H9 (cell line): ENCODE data around the gene RAET1L. TPM values are rescaled to one million over a fixed set of nuclear protein-coding genes. Genes with fewer than 3 reads are reported as not detected.
"Not testable (repeated sequence)": the region's sequence is repeated elsewhere in the genome, so short reads cannot be mapped to it uniquely, and the experiment has no call there.

Experiments
- DNase-seq: peaks from one replicate; pipeline ENCODE4 v3.0.0-alpha.2; 2017
- H2AFZ ChIP-seq: one replicate; pipeline ENCODE4 v1.6.1; 2013; ENCODE audit warnings: mild to moderate bottlenecking, low read length, control low read depth, moderate library complexity
- H2AK5ac ChIP-seq: 2 replicates; pipeline ENCODE4 v1.6.1; 2013; ENCODE audit warnings: low read length, control low read depth, mixed read lengths; ENCODE audit not compliant: insufficient read length
- H2BK120ac ChIP-seq: one replicate; pipeline ENCODE4 v1.6.1; 2013; ENCODE audit warnings: low read depth, mild to moderate bottlenecking, low read length, control low read depth, inconsistent platforms; ENCODE audit not compliant: poor library complexity, severe bottlenecking
- H2BK12ac ChIP-seq: 2 replicates; pipeline ENCODE4 v1.6.1; 2013; ENCODE audit warnings: low read length, control low read depth, mixed read lengths, low read depth; ENCODE audit not compliant: insufficient read length
- H2BK15ac ChIP-seq: 2 replicates; pipeline ENCODE4 v1.6.1; 2013; ENCODE audit warnings: low read depth, low read length, control low read depth
- H2BK20ac ChIP-seq: one replicate; pipeline ENCODE4 v1.6.1; 2013; ENCODE audit warnings: low read depth, mild to moderate bottlenecking, low read length, control low read depth, inconsistent platforms; ENCODE audit not compliant: poor library complexity, severe bottlenecking
- H2BK5ac ChIP-seq: 2 replicates; pipeline ENCODE4 v1.6.1; 2013; ENCODE audit warnings: low read length, control low read depth, mixed read lengths; ENCODE audit not compliant: insufficient read length
- H3K14ac ChIP-seq: 2 replicates; pipeline ENCODE4 v1.6.1; 2013; ENCODE audit warnings: low read length, control low read depth; ENCODE audit not compliant: insufficient read depth
- H3K18ac ChIP-seq: 2 replicates; pipeline ENCODE4 v1.6.1; 2013; ENCODE audit warnings: low read depth, mild to moderate bottlenecking, mixed read lengths, low read length, control low read depth; ENCODE audit not compliant: insufficient read length
- H3K23ac ChIP-seq: 2 replicates; pipeline ENCODE4 v1.6.1; 2013; ENCODE audit warnings: low read length, control low read depth, mixed read lengths, low read depth; ENCODE audit not compliant: insufficient read length
- H3K23me2 ChIP-seq: 2 replicates; pipeline ENCODE4 v1.6.1; 2013; ENCODE audit warnings: low read depth, mild to moderate bottlenecking, mixed read lengths, low read length, control low read depth; ENCODE audit not compliant: insufficient read length, poor library complexity, severe bottlenecking
- H3K27ac ChIP-seq: 2 replicates; pipeline ENCODE4 v1.5.1; 2013; ENCODE audit warnings: low read length, control low read depth, mixed read lengths, low read depth; ENCODE audit not compliant: insufficient read length
- H3K27me3 ChIP-seq: 2 replicates; pipeline ENCODE4 v1.6.1; 2013; ENCODE audit warnings: low read length, control low read depth, inconsistent platforms; ENCODE audit not compliant: insufficient read depth
- H3K4ac ChIP-seq: 2 replicates; pipeline ENCODE4 v1.6.1; 2013; ENCODE audit warnings: low read depth, mild to moderate bottlenecking, control low read depth, inconsistent platforms, low read length, moderate library complexity
- H3K4me1 ChIP-seq: 2 replicates; pipeline ENCODE4 v1.6.1; 2013; ENCODE audit warnings: low read length, control low read depth, inconsistent platforms; ENCODE audit not compliant: insufficient read depth
- H3K4me2 ChIP-seq: 2 replicates; pipeline ENCODE4 v1.6.1; 2013; ENCODE audit warnings: low read length, control low read depth, mixed read lengths; ENCODE audit not compliant: insufficient read length, insufficient read depth
- H3K56ac ChIP-seq: 2 replicates; pipeline ENCODE4 v1.6.1; 2013; ENCODE audit warnings: low read depth, mild to moderate bottlenecking, mixed read lengths, low read length, control low read depth; ENCODE audit not compliant: insufficient read length
- H3K79me1 ChIP-seq: 2 replicates; pipeline ENCODE4 v1.6.1; 2013; ENCODE audit warnings: low read depth, mild to moderate bottlenecking, moderate library complexity, low read length, control low read depth, inconsistent platforms; ENCODE audit not compliant: insufficient read depth, poor library complexity, severe bottlenecking
- H3K79me2 ChIP-seq: 2 replicates; pipeline ENCODE4 v1.6.1; 2013; ENCODE audit warnings: low read length, control low read depth, inconsistent platforms; ENCODE audit not compliant: insufficient read depth
- H3K9ac ChIP-seq: 2 replicates; pipeline ENCODE4 v1.6.1; 2013; ENCODE audit warnings: low read length, control low read depth, mixed read lengths; ENCODE audit not compliant: insufficient read length; ENCODE audit errors: extremely low read depth
- H3K9me3 ChIP-seq: one replicate; pipeline ENCODE4 v1.6.1; 2013; ENCODE audit warnings: low read depth, low read length, inconsistent platforms; ENCODE audit not compliant: control insufficient read depth
- H3T11ph ChIP-seq: one replicate; pipeline ENCODE4 v1.6.1; 2013; ENCODE audit warnings: mild to moderate bottlenecking, low read length, control low read depth, inconsistent platforms
- H4K20me1 ChIP-seq: one replicate; pipeline ENCODE4 v1.6.1; 2013; ENCODE audit not compliant: control insufficient read depth, insufficient read length, insufficient read depth
- H4K5ac ChIP-seq: 2 replicates; pipeline ENCODE4 v1.6.1; 2013; ENCODE audit warnings: low read depth, mild to moderate bottlenecking, mixed read lengths, low read length, control low read depth; ENCODE audit not compliant: insufficient read length
- H4K8ac ChIP-seq: replicated peaks from 2 replicates; pipeline ENCODE4 v1.6.1; 2013; ENCODE audit warnings: low read length, control low read depth, mixed read lengths, low read depth; ENCODE audit not compliant: insufficient read length
- H4K91ac ChIP-seq: 2 replicates; pipeline ENCODE4 v1.6.1; 2013; ENCODE audit warnings: low read depth, mild to moderate bottlenecking, moderate library complexity, mixed read lengths, low read length, control low read depth; ENCODE audit not compliant: insufficient read length
- H3K27ac Mint-ChIP-seq, 3 experiments: 2 replicates in 2 of 3; 3 replicates in 1 of 3; pipeline ENCODE4 v1.8.0; 2020 to 2021; ENCODE audit warnings: mixed read lengths in 3 of 3, mild to moderate bottlenecking in 1 of 3, moderate library complexity in 1 of 3
- H3K27me3 Mint-ChIP-seq: 2 replicates; pipeline ENCODE4 v1.8.0; 2021; ENCODE audit warnings: low read depth, mild to moderate bottlenecking, moderate library complexity, mixed read lengths
- H3K36me3 Mint-ChIP-seq, 3 experiments: 2 replicates in 2 of 3; 3 replicates in 1 of 3; pipeline ENCODE4 v1.8.0; 2020 to 2021; ENCODE audit warnings: low read depth in 3 of 3, mixed read lengths in 3 of 3; ENCODE audit not compliant: insufficient read depth in 1 of 3
- H3K4me1 Mint-ChIP-seq, 2 experiments: 2 replicates each; pipeline ENCODE4 v1.8.0; 2020; ENCODE audit warnings: mixed read lengths in 2 of 2
- H3K4me3 Mint-ChIP-seq, 2 experiments: 2 replicates in 1 of 2; 3 replicates in 1 of 2; pipeline ENCODE4 v1.8.0; 2020 to 2021; ENCODE audit warnings: mild to moderate bottlenecking in 2 of 2, mixed read lengths in 2 of 2, moderate library complexity in 1 of 2
- H3K9me3 Mint-ChIP-seq, 2 experiments: 2 replicates in 1 of 2; 3 replicates in 1 of 2; pipeline ENCODE4 v1.8.0; 2020; ENCODE audit warnings: mild to moderate bottlenecking in 2 of 2, mixed read lengths in 2 of 2, moderate library complexity in 1 of 2
- WGBS: extraction: QIAGEN DNeasy Blood & Tissue Kit; methylation state at CpG from one replicate; pipeline ENCODE4 v1.1.7; 2013; ENCODE audit warnings: missing lambda C conversion rate, low lambda C conversion rate, mixed read lengths; ENCODE audit not compliant: insufficient read length; ENCODE audit errors: extremely low coverage; 5-methylcytosine and 5-hydroxymethylcytosine counted together
- total RNA-seq: library from RNA; stranded (reverse); gene quantifications from 2 replicates; pipeline ENCODE4 v1.2.1, GENCODE V29; 2021
- TF ChIP-seq, protein P1 (sequence below): fragments of 200-600 bp; sonication (generic); conservative IDR thresholded peaks from 3 replicates; pipeline ENCODE4 v1.8.0; 2021; ENCODE audit warnings: antibody characterized with exemption, mild to moderate bottlenecking

Gene RAET1L
- total RNA-seq, 1 experiment from 2014 or later, result not detected

DNA sequence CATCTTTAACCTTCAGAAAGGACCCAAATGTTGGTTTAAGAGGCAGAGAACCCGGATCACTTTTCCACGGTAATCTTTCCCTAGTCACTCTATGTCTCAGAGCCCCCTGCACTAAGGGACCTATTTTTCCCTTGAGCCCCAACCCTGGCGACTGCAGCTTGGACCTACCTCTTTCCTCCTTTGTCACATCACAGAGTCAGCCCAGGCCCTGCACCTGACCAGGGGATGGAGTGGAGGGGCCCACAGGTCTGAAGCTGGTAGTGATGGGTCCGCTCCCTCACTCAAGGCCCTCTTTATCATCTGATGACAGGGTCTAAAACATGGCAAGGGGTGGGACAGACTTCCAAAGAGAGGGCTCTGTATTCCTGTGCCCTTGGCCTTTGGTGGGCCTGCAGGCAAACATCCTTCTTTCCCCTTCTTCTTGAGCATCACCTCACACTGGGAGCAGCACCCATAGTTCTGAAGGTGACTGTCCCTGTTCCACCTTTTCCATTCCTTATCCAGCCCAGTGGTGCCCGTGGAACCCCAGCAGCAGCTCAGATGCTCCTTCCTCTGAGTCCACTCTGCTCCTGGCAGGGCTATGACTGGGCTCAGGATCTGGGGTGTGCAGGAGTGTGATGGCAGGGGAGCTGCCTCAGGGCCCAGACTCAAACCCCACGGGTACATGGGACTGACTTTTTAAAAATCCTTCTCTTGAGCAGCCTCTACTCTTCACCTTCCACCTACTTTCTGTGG, 6.3 kb downstream of the RAET1L start:
- Histone ChIP-seq H4K91ac (no peak overlapping the region), H3K4ac (no peak overlapping the region), H2BK5ac (no peak overlapping the region), H3K79me1 (no peaks in the 10 kb centered on the region), H3T11ph (no peak overlapping the region), H3K9me3 (no peaks in the 10 kb centered on the region), H3K4me2 (no peak overlapping the region), H2BK12ac (no peak overlapping the region), H2BK15ac (no peak overlapping the region), H2AFZ (no peak overlapping the region), H2AK5ac (no peak overlapping the region), H3K18ac (no peak overlapping the region), H3K9ac (no peak overlapping the region), H3K79me2 (no peaks in the 10 kb centered on the region), H3K4me1 (no peaks in the 10 kb centered on the region), H3K23ac (no peak overlapping the region), H2BK20ac (no peak overlapping the region), H4K8ac (no peak overlapping the region), H4K5ac (no peak overlapping the region), H4K20me1 (no peaks in the 10 kb centered on the region), H3K14ac (no peak overlapping the region), H3K27ac (no peak overlapping the region), H3K56ac (no peak overlapping the region), H3K23me2 (no peaks in the 10 kb centered on the region), H2BK120ac (no peak overlapping the region), H3K27me3 (peaks cover 24% of the 10 kb centered on the region)
- no CpG with 5 or more reads among the region's 6 CpGs for WGBS
- TF ChIP-seq, protein P1, sequence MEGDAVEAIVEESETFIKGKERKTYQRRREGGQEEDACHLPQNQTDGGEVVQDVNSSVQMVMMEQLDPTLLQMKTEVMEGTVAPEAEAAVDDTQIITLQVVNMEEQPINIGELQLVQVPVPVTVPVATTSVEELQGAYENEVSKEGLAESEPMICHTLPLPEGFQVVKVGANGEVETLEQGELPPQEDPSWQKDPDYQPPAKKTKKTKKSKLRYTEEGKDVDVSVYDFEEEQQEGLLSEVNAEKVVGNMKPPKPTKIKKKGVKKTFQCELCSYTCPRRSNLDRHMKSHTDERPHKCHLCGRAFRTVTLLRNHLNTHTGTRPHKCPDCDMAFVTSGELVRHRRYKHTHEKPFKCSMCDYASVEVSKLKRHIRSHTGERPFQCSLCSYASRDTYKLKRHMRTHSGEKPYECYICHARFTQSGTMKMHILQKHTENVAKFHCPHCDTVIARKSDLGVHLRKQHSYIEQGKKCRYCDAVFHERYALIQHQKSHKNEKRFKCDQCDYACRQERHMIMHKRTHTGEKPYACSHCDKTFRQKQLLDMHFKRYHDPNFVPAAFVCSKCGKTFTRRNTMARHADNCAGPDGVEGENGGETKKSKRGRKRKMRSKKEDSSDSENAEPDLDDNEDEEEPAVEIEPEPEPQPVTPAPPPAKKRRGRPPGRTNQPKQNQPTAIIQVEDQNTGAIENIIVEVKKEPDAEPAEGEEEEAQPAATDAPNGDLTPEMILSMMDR, result no peak
- Mint-ChIP-seq H3K27me3 (peaks cover 67% of the 10 kb centered on the region), H3K4me1 (peaks cover 2 to 8% of the 10 kb centered on the region in 2 experiments; a peak in 3 of 4 replicates), H3K36me3 (no peaks in the 10 kb centered on the region; a peak in 1 of 7 replicates), H3K9me3 (no peaks in the 10 kb centered on the region; a peak in 1 of 5 replicates), H3K4me3 (no peak overlapping the region), H3K27ac (no peak overlapping the region)
- DNase-seq, result peak; percentile 8

DNA sequence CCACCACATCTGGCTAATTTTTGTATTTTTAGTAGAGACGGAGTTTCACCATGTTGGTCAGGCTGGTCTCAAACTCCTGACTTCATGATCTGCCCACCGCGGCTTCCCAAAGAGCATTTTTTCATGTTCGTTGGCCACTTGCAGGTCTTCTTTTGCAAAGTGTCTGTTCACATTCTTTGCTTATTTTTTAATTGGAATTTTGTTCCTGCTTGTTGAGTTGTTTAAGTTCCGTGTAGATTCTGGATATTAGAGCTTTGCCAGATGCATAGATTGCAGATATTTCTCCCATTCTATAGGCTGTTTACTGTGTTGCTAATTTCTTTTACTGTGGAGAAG, 8.2 kb downstream of the RAET1L start:
- not testable (repeated sequence) for H2BK12ac ChIP-seq, H3K23me2 ChIP-seq, H3K9ac ChIP-seq, H3K9me3 ChIP-seq, H3K23ac ChIP-seq, H3T11ph ChIP-seq, H3K36me3 Mint-ChIP-seq, H2AK5ac ChIP-seq, H2BK15ac ChIP-seq, H2BK120ac ChIP-seq, H4K8ac ChIP-seq, H3K18ac ChIP-seq, H3K9me3 Mint-ChIP-seq, H3K14ac ChIP-seq, H3K56ac ChIP-seq, H3K27ac Mint-ChIP-seq, H3K79me1 ChIP-seq, H3K4me2 ChIP-seq, H3K4me1 ChIP-seq, H4K5ac ChIP-seq, H4K91ac ChIP-seq, H3K4me3 Mint-ChIP-seq, H3K27ac ChIP-seq, H2AFZ ChIP-seq, DNase-seq, H3K4ac ChIP-seq, H2BK20ac ChIP-seq, H3K79me2 ChIP-seq, H2BK5ac ChIP-seq, H4K20me1 ChIP-seq
- WGBS, result no CpG with 5 or more reads among the region's 5 CpGs
- peaks cover 2 to 11% of the 10 kb centered on the region in 2 experiments; a peak in 3 of 4 replicates for H3K4me1 Mint-ChIP-seq
- peaks cover 39% of the 10 kb centered on the region for H3K27me3 ChIP-seq
- H3K27me3 Mint-ChIP-seq, result peaks cover 82% of the 10 kb centered on the region
